Neural crest cell (in vitro differentiated cells): ENCODE measurements around the gene GRIFIN. TPM values are rescaled to one million over a fixed set of nuclear protein-coding genes. Genes with fewer than 3 reads are reported as not detected.
A peak's percentile ranks its signal among the peaks of the same experiment; 100 is the strongest.

ENCODE experiments used
- DNase-seq: peaks from one replicate; pipeline ENCODE4 v3.0.0; 2021; ENCODE audit warnings: low read depth, mixed read lengths, low spot score
- H3K27ac Mint-ChIP-seq: one replicate; pipeline ENCODE4 v1.8.0; 2021; ENCODE audit warnings: mild to moderate bottlenecking, mixed read lengths; ENCODE audit not compliant: unreplicated experiment
- H3K27me3 Mint-ChIP-seq: 2 replicates; pipeline ENCODE4 v1.8.0; 2021; ENCODE audit warnings: low read depth, mild to moderate bottlenecking, mixed read lengths
- H3K36me3 Mint-ChIP-seq: 2 replicates; pipeline ENCODE4 v1.8.0; 2021; ENCODE audit warnings: low read depth, mild to moderate bottlenecking, mixed read lengths
- H3K4me1 Mint-ChIP-seq: 2 replicates; pipeline ENCODE4 v1.8.0; 2021; ENCODE audit warnings: mixed read lengths
- H3K4me3 Mint-ChIP-seq: one replicate; pipeline ENCODE4 v1.8.0; 2021; ENCODE audit warnings: mild to moderate bottlenecking, mixed read lengths
- H3K9me3 Mint-ChIP-seq: 2 replicates; pipeline ENCODE4 v1.8.0; 2021; ENCODE audit warnings: mixed read lengths
- CTCF ChIP-seq: fragments of 200-600 bp; sonication (generic); conservative IDR thresholded peaks from 2 replicates; pipeline ENCODE4 v1.5.0; 2021; ENCODE audit warnings: antibody characterized with exemption, mild to moderate bottlenecking
- total RNA-seq: library from RNA; stranded (reverse); gene quantifications from 2 replicates; pipeline ENCODE4 v1.2.1, GENCODE V29; 2021

GRIFIN gene
- total RNA-seq, 1 donor from 2014 or later: not detected

DNA sequence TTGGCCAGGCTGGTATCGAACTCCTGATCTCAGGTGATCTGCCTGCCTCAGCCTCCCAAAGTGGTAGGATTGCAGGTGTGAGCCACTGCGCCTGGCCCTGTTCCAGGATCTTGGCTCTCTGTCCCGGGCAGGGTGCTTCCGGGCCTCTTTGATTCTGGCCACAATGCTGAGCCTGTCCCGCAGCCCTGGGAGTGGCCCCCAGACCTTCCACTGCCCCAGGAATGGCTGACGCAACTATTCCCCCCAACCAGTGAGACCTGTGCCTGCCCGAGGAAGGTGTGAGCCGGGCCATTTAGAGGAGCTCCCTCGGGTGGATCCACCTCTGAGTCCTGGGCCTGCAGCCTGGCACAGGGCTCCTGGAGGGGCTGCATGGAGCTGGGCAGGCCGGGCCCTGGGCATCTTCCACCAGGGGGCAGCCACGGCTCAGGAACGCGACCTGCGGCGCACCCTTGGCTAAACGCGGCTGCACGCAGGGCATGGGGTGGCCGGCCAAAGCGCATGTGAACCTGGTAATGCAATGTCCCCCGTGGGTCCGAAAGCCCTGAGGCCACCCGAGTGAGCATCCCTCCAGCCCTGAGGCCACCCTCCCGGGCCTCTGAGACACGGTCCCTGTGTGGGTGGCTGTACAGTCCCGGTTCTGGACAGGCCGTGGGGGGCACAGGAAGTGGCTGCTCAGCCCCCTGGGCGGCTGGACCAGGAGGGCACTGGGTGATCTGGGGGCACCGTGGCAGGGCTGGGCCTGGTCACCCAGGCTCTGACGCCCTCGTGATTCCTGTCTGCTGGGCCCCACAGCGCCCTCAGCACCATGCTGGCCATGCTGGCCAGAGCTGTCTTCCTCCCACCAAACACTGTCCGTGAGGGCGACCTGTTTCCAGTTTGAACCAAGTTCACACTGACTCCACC, 24.8 kb downstream of the GRIFIN start:
- Mint-ChIP-seq H3K4me1 (peaks cover 4% of the 10 kb centered on the region), H3K27ac (peak overlapping the region; percentile 62), H3K27me3 (no peaks in the 10 kb centered on the region), H3K4me3 (no peak overlapping the region), H3K9me3 (no peaks in the 10 kb centered on the region), H3K36me3 (no peaks in the 10 kb centered on the region)
- DNase-seq: peak; percentile 96
- peak; percentile 85 for TF ChIP-seq CTCF

- Mint-ChIP-seq H3K27ac (no peak overlapping the region), H3K4me3 (no peak overlapping the region), H3K27me3 (no peaks in the 10 kb centered on the region), H3K36me3 (no peaks in the 10 kb centered on the region), H3K9me3 (no peaks in the 10 kb centered on the region), H3K4me1 (peaks cover 4% of the 10 kb centered on the region)
- no peak for DNase-seq
- TF ChIP-seq CTCF: no peak
Observed at GRCh38 chr7:2450198-2451107, 25.7 kb downstream of the GRIFIN start.

- DNase-seq: no peak
- Mint-ChIP-seq H3K27me3 (no peaks in the 10 kb centered on the region), H3K4me1 (peaks cover 4% of the 10 kb centered on the region), H3K9me3 (no peaks in the 10 kb centered on the region), H3K27ac (no peak overlapping the region), H3K36me3 (no peaks in the 10 kb centered on the region), H3K4me3 (no peak overlapping the region)
- TF ChIP-seq CTCF: no peak
Observed at GRCh38 chr7:2446676-2447075, 29.5 kb downstream of the GRIFIN start.

DNA sequence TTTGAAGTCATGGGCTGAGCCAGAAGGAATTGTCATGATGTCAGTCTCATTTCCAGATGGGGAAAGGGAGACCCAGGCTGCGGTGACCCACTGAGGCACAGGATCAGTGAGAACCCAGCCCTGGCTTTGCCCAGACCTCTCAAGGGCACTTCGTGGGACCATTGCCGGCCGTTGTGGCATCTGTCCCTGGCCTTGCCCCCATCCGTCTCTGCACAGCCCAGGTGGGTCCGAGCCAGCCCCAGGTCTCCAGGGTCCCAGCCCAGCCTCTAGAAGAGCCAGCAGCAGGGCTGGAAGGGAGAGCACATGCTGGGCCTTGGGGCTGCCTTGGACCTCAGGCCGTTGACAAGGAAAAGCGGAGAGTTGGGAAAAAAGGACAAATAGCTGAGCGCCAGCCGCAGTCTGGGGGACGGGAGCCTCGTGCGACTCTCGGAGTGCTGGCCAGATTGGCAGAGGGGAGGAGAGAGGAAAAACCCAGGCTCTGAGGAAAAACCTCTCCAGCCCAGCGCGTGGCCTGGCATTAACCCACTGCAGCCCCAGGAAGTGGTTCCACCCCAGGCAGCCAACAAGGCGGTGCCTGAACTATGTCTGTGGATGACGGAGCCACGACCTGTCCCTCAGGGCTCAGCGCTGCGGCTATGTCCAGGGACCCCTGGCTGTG, 30.2 kb downstream of the GRIFIN start:
- DNase-seq: no peak
- H3K36me3 Mint-ChIP-seq: no peaks in the 10 kb centered on the region
- no peaks in the 10 kb centered on the region for H3K27me3 Mint-ChIP-seq
- no peaks in the 10 kb centered on the region for H3K9me3 Mint-ChIP-seq
- no peak overlapping the region for H3K4me3 Mint-ChIP-seq
- TF ChIP-seq CTCF: no peak
- H3K27ac Mint-ChIP-seq: no peak overlapping the region
- H3K4me1 Mint-ChIP-seq: peaks cover 5% of the 10 kb centered on the region

DNA sequence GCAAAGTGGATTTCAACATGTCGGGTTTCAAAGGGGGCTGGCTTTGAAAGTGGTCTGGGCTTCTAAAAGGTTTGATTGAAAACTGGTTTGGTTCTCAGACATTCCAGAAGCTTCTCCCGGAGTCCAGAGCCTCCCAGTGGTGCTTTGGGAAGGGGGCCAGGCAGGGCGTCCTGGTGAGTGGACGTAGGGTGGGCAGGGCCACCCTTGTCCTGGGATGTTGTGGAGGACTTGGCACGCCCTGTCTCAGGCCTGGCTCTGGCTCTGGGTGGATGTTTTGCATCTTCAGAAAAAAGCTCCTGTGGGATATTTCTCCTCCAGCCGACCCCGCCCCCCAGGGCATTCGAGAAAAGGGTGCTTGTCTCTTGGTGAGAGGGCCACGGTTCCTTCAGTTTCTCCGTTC, 31.2 kb downstream of the GRIFIN start:
- Mint-ChIP-seq H3K9me3 (no peaks in the 10 kb centered on the region), H3K27ac (no peak overlapping the region), H3K4me1 (peaks cover 13% of the 10 kb centered on the region), H3K36me3 (no peaks in the 10 kb centered on the region), H3K4me3 (no peak overlapping the region), H3K27me3 (no peaks in the 10 kb centered on the region)
- no peak for DNase-seq
- TF ChIP-seq CTCF: no peak
